PFSK-1 (cell line): ENCODE data around the gene SH3RF1.

Experiments
- FOXP2 ChIP-seq: optimal IDR thresholded peaks from 2 replicates; pipeline ENCODE3; 2011; ENCODE audit warnings: borderline replicate concordance, control low read depth, inconsistent platforms; ENCODE audit not compliant: insufficient read depth; ENCODE audit errors: extremely low read length, extremely low read depth
- POLR2AphosphoS5 ChIP-seq: IDR thresholded peaks from 2 replicates; pipeline ENCODE4 v1.6.1; 2012; ENCODE audit warnings: low read depth, mild to moderate bottlenecking, control low read depth, low read length, moderate library complexity
- SIN3A ChIP-seq: IDR thresholded peaks from 2 replicates; pipeline ENCODE4 v1.6.1; 2012; ENCODE audit warnings: mild to moderate bottlenecking, low read length, moderate library complexity, borderline replicate concordance; ENCODE audit not compliant: insufficient read depth
- TAF1 ChIP-seq: IDR thresholded peaks from 2 replicates; pipeline ENCODE4 v1.6.1; 2012; ENCODE audit warnings: low read length, control low read depth, borderline replicate concordance; ENCODE audit not compliant: insufficient read depth
- TF ChIP-seq, protein P1 (sequence below), 2 experiments: IDR thresholded peaks; 2 replicates each; pipeline versions ENCODE4 v1.6.1 to v1.8.0; 2011 to 2012; ENCODE audit warnings: low read depth in 2 of 2, low read length in 2 of 2, control low read depth in 1 of 2, inconsistent platforms in 1 of 2, mild to moderate bottlenecking in 1 of 2, moderate library complexity in 1 of 2; ENCODE audit not compliant: insufficient read depth in 1 of 2

SH3RF1 gene

GRCh38 chr4:169202145-169202699, 68.5 kb downstream of the SH3RF1 start:
- TF ChIP-seq SIN3A (no peak), TAF1 (no peak), FOXP2 (no peak), POLR2AphosphoS5 (no peak)
- TF ChIP-seq, protein P1, sequence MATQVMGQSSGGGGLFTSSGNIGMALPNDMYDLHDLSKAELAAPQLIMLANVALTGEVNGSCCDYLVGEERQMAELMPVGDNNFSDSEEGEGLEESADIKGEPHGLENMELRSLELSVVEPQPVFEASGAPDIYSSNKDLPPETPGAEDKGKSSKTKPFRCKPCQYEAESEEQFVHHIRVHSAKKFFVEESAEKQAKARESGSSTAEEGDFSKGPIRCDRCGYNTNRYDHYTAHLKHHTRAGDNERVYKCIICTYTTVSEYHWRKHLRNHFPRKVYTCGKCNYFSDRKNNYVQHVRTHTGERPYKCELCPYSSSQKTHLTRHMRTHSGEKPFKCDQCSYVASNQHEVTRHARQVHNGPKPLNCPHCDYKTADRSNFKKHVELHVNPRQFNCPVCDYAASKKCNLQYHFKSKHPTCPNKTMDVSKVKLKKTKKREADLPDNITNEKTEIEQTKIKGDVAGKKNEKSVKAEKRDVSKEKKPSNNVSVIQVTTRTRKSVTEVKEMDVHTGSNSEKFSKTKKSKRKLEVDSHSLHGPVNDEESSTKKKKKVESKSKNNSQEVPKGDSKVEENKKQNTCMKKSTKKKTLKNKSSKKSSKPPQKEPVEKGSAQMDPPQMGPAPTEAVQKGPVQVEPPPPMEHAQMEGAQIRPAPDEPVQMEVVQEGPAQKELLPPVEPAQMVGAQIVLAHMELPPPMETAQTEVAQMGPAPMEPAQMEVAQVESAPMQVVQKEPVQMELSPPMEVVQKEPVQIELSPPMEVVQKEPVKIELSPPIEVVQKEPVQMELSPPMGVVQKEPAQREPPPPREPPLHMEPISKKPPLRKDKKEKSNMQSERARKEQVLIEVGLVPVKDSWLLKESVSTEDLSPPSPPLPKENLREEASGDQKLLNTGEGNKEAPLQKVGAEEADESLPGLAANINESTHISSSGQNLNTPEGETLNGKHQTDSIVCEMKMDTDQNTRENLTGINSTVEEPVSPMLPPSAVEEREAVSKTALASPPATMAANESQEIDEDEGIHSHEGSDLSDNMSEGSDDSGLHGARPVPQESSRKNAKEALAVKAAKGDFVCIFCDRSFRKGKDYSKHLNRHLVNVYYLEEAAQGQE (IDR thresholded peaks at IDR 0.05; ENCODE audit: insufficient read depth in 1 of 2, low read depth in 2 of 2, low read length in 2 of 2): no peak

- TF ChIP-seq SIN3A (no peak), POLR2AphosphoS5 (no peak), FOXP2 (no peak), TAF1 (no peak)
- TF ChIP-seq, protein P1 (IDR thresholded peaks at IDR 0.05; ENCODE audit: insufficient read depth in 1 of 2, low read depth in 2 of 2, low read length in 2 of 2): no peak
These were observed 69.3 kb downstream of the SH3RF1 start for GRCh38 chr4:169201222-169202144.

GRCh38 chr4:169200361-169201030, 70.3 kb downstream of the SH3RF1 start:
- TF ChIP-seq, protein P1 (IDR thresholded peaks at IDR 0.05; ENCODE audit: insufficient read depth in 1 of 2, low read depth in 2 of 2, low read length in 2 of 2): no peak
- TF ChIP-seq TAF1 (no peak), SIN3A (no peak), FOXP2 (no peak), POLR2AphosphoS5 (no peak)

GRCh38 chr4:169199184-169199583, 71.6 kb downstream of the SH3RF1 start:
- TF ChIP-seq POLR2AphosphoS5: no peak
- TF ChIP-seq TAF1: no peak
- TF ChIP-seq SIN3A: no peak
- TF ChIP-seq, protein P1 (IDR thresholded peaks at IDR 0.05; ENCODE audit: insufficient read depth in 1 of 2, low read depth in 2 of 2, low read length in 2 of 2): no peak
- no peak for TF ChIP-seq FOXP2
